Midbrain (tissue), 1 donor: ENCODE measurements around the gene PYGB.

Source experiments
- DNase-seq: peaks from one replicate; lab custom pipeline; 2025; lab: John Stamatoyannopoulos, UW

PYGB gene

DNA sequence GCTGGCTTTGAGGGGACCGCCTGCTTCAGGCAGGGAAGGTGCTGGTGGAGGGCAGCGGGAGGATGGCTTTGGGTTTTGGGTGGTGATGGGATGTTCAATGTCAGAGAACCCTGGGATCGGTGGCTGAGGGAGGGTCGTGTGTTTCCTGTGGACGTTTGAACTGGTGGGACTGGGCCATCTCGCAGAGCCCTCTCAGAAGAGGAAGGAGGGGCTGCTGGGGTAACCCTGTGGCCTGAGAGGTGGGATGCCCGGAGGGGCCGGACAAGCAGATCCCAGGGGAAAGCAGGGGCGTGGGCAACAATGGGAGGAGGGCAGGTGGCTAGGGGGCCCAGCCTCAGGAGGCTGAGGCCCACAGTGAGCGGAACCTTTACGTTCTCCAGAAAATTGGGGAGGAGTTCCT lies 34.9 kb downstream of the PYGB start:
- no peak for DNase-seq

GRCh38 chr20:25283221-25283951 lies 35.5 kb downstream of the PYGB start:
- no peak for DNase-seq

- DNase-seq: no peak
Observed at GRCh38 chr20:25284131-25284601, 36.3 kb downstream of the PYGB start.

GRCh38 chr20:25285091-25285647 lies 37.3 kb downstream of the PYGB start:
- no peak for DNase-seq

DNA sequence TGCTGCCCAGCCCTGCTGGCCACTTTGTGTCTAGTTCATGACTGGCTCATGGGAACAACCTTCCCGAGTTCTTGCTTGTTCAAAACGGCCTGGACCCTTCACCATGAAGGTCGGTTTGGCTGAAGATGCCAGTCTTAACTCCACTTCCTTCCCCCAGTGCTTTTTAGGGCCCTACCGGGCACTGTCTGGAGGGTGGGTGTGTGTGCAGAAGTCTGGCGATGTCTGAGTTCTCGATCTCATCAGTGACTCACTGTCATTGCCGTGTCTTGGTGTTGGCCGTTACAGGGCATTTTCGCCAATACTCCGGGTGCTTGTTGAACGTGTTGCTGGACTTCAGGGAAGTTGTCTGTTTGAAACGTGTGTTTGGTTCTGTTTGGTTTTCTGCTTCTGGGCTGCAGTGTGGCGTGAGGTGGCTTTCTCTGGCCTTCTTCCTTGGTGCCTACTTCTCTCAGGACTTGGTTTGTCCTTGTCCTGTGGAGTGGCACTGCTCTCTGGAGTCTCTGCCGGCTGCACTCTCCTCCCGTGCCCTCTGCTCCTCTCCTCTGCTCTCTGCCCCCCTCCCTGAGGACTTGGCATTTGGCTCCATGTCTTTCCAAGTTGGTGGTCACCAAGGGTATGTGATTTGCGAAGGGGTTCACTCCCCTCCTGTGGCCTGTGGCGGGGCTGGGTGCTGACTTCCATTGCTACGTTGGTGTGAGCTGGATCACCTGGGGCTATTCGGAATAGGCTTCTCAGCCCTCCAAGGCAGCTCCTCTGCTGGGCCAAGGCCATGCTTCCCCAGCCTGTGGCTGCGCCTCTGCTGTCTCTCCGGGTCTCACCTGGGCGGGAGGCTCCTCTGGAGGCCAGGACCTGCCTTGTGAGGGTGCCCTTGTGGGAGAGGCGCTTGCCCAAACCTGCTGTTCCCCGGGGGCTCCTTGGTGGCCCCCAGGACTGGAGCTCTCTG lies 38.2 kb downstream of the PYGB start:
- no peak for DNase-seq

DNA sequence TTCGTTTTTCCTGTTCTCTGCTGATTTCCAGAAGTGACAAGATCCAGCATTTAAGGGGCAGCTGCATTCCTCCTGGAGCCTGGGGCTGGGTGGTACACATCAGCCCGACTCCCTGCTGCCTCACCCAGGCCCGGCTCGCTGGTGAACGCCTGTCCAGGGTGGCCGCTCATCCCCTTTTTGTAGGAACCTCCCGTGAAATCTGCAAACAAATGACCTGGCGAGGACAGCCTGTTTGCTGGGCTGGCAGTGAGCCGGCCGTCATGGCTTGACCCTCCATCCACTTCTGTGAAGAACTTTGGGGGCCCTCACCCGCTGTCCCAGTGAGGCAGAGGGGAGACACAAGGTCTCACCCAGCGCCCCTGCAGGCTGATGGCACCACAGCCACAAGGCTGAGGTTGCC lies 39.0 kb downstream of the PYGB start:
- DNase-seq: no peak

GRCh38 chr20:25287631-25288290 lies 39.9 kb downstream of the PYGB start:
- no peak for DNase-seq

DNA sequence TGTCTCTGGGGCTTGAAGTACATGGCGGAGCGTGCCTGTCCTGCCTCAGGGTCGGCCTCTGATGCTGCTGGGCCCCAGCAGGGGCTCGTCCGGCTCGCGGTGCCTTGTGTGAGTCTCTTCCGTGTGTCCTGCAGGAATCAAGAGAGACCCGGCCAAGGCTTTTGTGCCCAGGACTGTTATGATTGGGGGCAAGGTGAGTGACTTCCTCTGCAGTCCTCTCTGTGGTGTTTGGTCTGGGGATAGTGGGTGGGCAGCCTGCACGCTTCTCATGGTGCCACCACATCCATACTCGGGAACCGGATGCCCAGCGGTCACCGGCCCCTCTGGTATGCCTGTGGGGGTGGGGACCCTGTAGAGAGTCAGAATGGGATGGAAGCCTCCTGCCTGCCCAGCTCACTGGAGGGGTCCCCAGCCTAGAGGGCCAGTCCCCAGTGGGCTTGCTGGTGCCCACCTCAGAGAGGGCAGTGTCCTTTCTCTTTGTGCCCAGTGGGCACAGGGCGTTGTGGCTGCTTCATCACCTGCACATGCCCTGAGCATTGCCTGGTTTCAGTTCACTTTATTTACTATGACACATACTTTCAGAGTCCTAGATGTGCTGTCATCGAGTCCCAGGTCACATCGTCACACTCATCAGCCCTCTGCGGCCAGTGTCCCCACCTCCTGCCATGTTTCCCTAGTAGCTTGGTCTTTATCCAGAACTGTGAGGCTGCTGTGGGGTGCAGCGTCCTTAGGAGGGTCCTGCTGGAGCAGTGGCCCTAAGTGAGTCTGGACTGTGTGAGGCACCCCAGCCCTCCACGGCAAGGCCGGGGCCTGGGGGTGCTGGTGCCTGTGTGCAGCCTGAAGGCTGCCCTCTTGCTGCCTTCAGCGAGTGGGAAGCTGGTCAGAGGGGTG lies 40.7 kb downstream of the PYGB start:
- no peak for DNase-seq

GRCh38 chr20:25289886-25290597 lies 42.2 kb downstream of the PYGB start:
- no peak for DNase-seq

- DNase-seq: no peak
Observed at GRCh38 chr20:25290646-25291431, 43.0 kb downstream of the PYGB start.

GRCh38 chr20:25291432-25292133 lies 43.7 kb downstream of the PYGB start:
- DNase-seq: no peak

- DNase-seq: no peak
Observed at GRCh38 chr20:25292176-25292891, 44.4 kb downstream of the PYGB start.

GRCh38 chr20:25293507-25293906 lies 45.6 kb downstream of the PYGB start:
- DNase-seq: no peak

DNA sequence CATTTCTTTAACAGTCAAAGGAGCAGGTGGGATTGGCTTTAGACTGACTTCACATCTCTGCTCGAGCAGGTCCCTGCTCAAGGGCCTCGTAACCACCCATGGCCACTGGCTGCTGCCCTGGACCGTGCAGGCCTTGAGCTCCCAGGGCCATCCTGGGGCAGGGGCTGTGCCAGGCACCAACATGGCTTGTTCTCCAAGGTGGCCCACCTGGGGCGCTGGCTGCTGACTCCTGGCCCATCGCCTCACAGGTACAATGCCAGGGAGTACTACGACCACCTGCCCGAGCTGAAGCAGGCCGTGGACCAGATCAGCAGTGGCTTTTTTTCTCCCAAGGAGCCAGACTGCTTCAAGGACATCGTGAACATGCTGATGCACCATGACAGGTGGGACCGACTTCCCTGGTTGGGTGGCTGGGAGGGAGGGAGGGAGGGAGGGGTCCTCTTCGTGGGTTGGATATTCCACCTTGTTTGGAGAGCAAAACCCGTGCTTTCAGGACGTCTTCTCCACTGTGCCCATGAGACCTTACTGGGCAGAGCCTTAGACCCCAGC lies 46.1 kb downstream of the PYGB start:
- DNase-seq: no peak

- peak; percentile 70 for DNase-seq
Observed at GRCh38 chr20:25294459-25295385, 46.8 kb downstream of the PYGB start.

- DNase-seq: no peak
Observed at GRCh38 chr20:25295386-25296093, 47.7 kb downstream of the PYGB start.
